SK-N-SH (cell line): ENCODE results near the gene CELSR2. TPM values are rescaled to one million over a fixed set of nuclear protein-coding genes. Genes with fewer than 3 reads are reported as not detected.

Experiments
- CTCF ChIA-PET: fragments of 300-600, 350-600 bp; formaldehyde crosslinking; extraction: SDS; loops from one replicate; lab custom pipeline; 2021; lab: Yijun Ruan, JAX
- POLR2A ChIA-PET: fragments of 350-600 bp; sonication (Branson Sonifier 250); formaldehyde crosslinking; extraction: SDS; loops from one replicate; lab custom pipeline; 2020; ENCODE audit warnings: antibody characterized with exemption, inconsistent platforms; lab: Yijun Ruan, JAX
- DNase-seq: peaks from one replicate; pipeline ENCODE4 v3.0.0; 2012
- H2AFZ ChIP-seq: fragments of 200-600 bp; sonication (generic); 2 replicates; pipeline ENCODE4 v1.8.1; 2016; ENCODE audit warnings: antibody characterized with exemption, mild to moderate bottlenecking, low read depth
- H3F3A ChIP-seq: fragments of 200-600 bp; sonication (generic); replicated peaks from 2 replicates; pipeline ENCODE3; 2016; ENCODE audit warnings: antibody characterized with exemption, mild to moderate bottlenecking; ENCODE audit not compliant: insufficient read depth
- H3K27ac ChIP-seq, 2 experiments: fragments of 200-500 bp in 1 of 2; fragments of 200-600 bp in 1 of 2; sonication (Bioruptor generic) in 1 of 2; sonication (generic), shearing (Covaris generic) in 1 of 2; 2 replicates each; pipeline versions ENCODE4 v1.5.1 to v1.6.1; 2014 to 2016; ENCODE audit warnings: low read depth in 2 of 2, inconsistent platforms in 1 of 2, low read length in 1 of 2, mild to moderate bottlenecking in 1 of 2, mixed read lengths in 1 of 2
- H3K27me3 ChIP-seq: fragments of 200-600 bp; sonication (generic), shearing (Covaris generic); 2 replicates; pipeline ENCODE4 v1.6.1; 2016; ENCODE audit warnings: mixed run types; ENCODE audit not compliant: insufficient read depth
- H3K36me3 ChIP-seq, 2 experiments: fragments of 200-500 bp in 1 of 2; fragments of 200-600 bp in 1 of 2; sonication (Bioruptor generic) in 1 of 2; sonication (generic) in 1 of 2; replicated peaks in 1 of 2; 2 replicates each; pipeline versions ENCODE3 to v1.5.1; 2014 to 2016; ENCODE audit warnings: low read length in 1 of 2, mild to moderate bottlenecking in 1 of 2; ENCODE audit not compliant: insufficient read depth in 2 of 2, control insufficient read depth in 1 of 2
- H3K4me1 ChIP-seq, 2 experiments: fragments of 200-500 bp in 1 of 2; fragments of 200-600 bp in 1 of 2; sonication (Bioruptor generic) in 1 of 2; sonication (generic), shearing (Covaris generic) in 1 of 2; 2 replicates each; pipeline versions ENCODE4 v1.5.1 to v1.6.1; 2014 to 2016; ENCODE audit warnings: low read depth in 1 of 2, low read length in 1 of 2, mixed run types in 1 of 2; ENCODE audit not compliant: insufficient read depth in 2 of 2, control insufficient read depth in 1 of 2
- H3K4me2 ChIP-seq: fragments of 200-600 bp; sonication (generic), shearing (Covaris generic); 2 replicates; pipeline ENCODE4 v1.6.1; 2017; ENCODE audit warnings: mixed run types
- H3K4me3 ChIP-seq, 2 experiments: fragments of 200-500 bp in 1 of 2; fragments of 200-600 bp in 1 of 2; sonication (Bioruptor generic) in 1 of 2; sonication (generic), shearing (Covaris generic) in 1 of 2; 2 replicates each; pipeline versions ENCODE4 v1.5.1 to v1.8.1; 2014 to 2016; ENCODE audit warnings: low read depth in 2 of 2, inconsistent platforms in 1 of 2, low read length in 1 of 2, mild to moderate bottlenecking in 1 of 2, mixed read lengths in 1 of 2, moderate library complexity in 1 of 2
- H3K79me2 ChIP-seq: fragments of 200-600 bp; sonication (generic); 2 replicates; pipeline ENCODE4 v1.8.1; 2017; ENCODE audit warnings: mild to moderate bottlenecking; ENCODE audit not compliant: insufficient read depth
- H3K9ac ChIP-seq: fragments of 200-600 bp; sonication (generic); 2 replicates; pipeline ENCODE4 v1.6.1; 2017; ENCODE audit warnings: mixed run types
- H3K9me2 ChIP-seq: fragments of 200-600 bp; sonication (generic); 2 replicates; pipeline ENCODE4 v1.6.1; 2017; ENCODE audit warnings: mixed run types
- H3K9me3 ChIP-seq: fragments of 200-600 bp; sonication (generic); 2 replicates; pipeline ENCODE4 v1.6.1; 2017; ENCODE audit warnings: mixed run types, mild to moderate bottlenecking, moderate library complexity
- H4K20me1 ChIP-seq: fragments of 200-600 bp; sonication (generic); 2 replicates; pipeline ENCODE4 v1.6.1; 2017; ENCODE audit warnings: mild to moderate bottlenecking, mixed run types; ENCODE audit not compliant: insufficient read depth
- FOXJ3 ChIP-seq: sonication (generic); formaldehyde crosslinking; IDR thresholded peaks from 2 replicates; pipeline ENCODE4 v1.5.1; 2020; ENCODE audit warnings: mild to moderate bottlenecking, missing genetic modification reagents
- GATA2 ChIP-seq: sonication (generic); formaldehyde crosslinking; IDR thresholded peaks from 2 replicates; pipeline ENCODE4 v1.5.0; 2020; ENCODE audit warnings: mild to moderate bottlenecking, missing genetic modification reagents
- MXI1 ChIP-seq: IDR thresholded peaks from 2 replicates; pipeline ENCODE4 v1.6.1; 2012; ENCODE audit warnings: mild to moderate bottlenecking, low read depth, low read length, improper control_type of control experiment
- NFIC ChIP-seq: IDR thresholded peaks from 2 replicates; pipeline ENCODE4 v1.4.0; 2012; ENCODE audit warnings: borderline replicate concordance
- RFX5 ChIP-seq: IDR thresholded peaks from 2 replicates; pipeline ENCODE4 v1.6.1; 2012; ENCODE audit warnings: mild to moderate bottlenecking, improper control_type of control experiment, low read length
- RXRA ChIP-seq: IDR thresholded peaks from 2 replicates; pipeline ENCODE4 v1.4.0; 2012; ENCODE audit warnings: low read depth, mild to moderate bottlenecking, borderline replicate concordance
- SIN3A ChIP-seq: IDR thresholded peaks from 2 replicates; pipeline ENCODE4 v1.6.1; 2012; ENCODE audit warnings: low read depth, mild to moderate bottlenecking, low read length, moderate library complexity, borderline replicate concordance
- SMC3 ChIP-seq: IDR thresholded peaks from 2 replicates; pipeline ENCODE4 v1.6.1; 2012; ENCODE audit warnings: low read depth, low read length, improper control_type of control experiment
- TEAD4 ChIP-seq: IDR thresholded peaks from 2 replicates; pipeline ENCODE4 v1.4.0; 2012; ENCODE audit warnings: mild to moderate bottlenecking, borderline replicate concordance; ENCODE audit not compliant: insufficient read depth
- WGBS: methylation state at CpG from one replicate; pipeline ENCODE4 v1.1.6; 2017; ENCODE audit warnings: low lambda C conversion rate; 5-methylcytosine and 5-hydroxymethylcytosine counted together
- polyA plus RNA-seq, 3 experiments: library from polyadenylated mRNA; depleted of rRNA; stranded (reverse); fragments of >200 nt; gene quantifications; 2 replicates each; pipeline ENCODE4 v1.2.3, GENCODE V29; 2012

CELSR2 gene
- polyA plus RNA-seq, 1 of the 3 experiments (the other 2 are of a cell fraction): 3.5 TPM

GRCh38 chr1:109248444-109248796, 919 bp upstream of the CELSR2 start:
- Histone ChIP-seq H3F3A (no peaks in the 10 kb centered on the region), H3K36me3 (no peaks in the 10 kb centered on the region), H3K9me3 (no peaks in the 10 kb centered on the region), H3K9ac (no peak overlapping the region), H3K27ac (no peak overlapping the region), H3K4me2 (no peak overlapping the region), H4K20me1 (no peaks in the 10 kb centered on the region), H3K9me2 (no peaks in the 10 kb centered on the region), H2AFZ (no peak overlapping the region), H3K79me2 (no peaks in the 10 kb centered on the region), H3K4me3 (no peak overlapping the region), H3K4me1 (peaks cover 0 to 25% of the 10 kb centered on the region in 2 experiments; a peak in 1 of 4 replicates), H3K27me3 (no peaks in the 10 kb centered on the region)
- WGBS: 98% methylated on average over 7 of the region's 7 CpGs
- no peak for TF ChIP-seq GATA2 (CRISPR knock-in tag)
- no peak for TF ChIP-seq MXI1
- TF ChIP-seq FOXJ3 (CRISPR knock-in tag): no peak
- no peak for TF ChIP-seq SMC3
- TF ChIP-seq TEAD4: no peak
- TF ChIP-seq NFIC: no peak
- no peak for TF ChIP-seq RXRA
- no peak for DNase-seq
- ChIA-PET CTCF (interaction anchor here (0.7 to 3.7 kb wide), 9 partner anchors 8 to 148 kb away, joined by 3 to 20 read pairs (median 4); partner anchors contain the start of gene PSRC1), POLR2A (interaction anchor here (2.9 kb wide), 1 partner anchor 9 kb away, joined by 20 read pairs; no protein-coding TSS in a partner anchor)

GRCh38 chr1:109249654-109250401, 489 bp downstream of the CELSR2 start:
- no peaks in the 10 kb centered on the region for H3K79me2 ChIP-seq
- H3K27me3 ChIP-seq: no peaks in the 10 kb centered on the region
- no peak overlapping the region for H3K9ac ChIP-seq
- no peaks in the 10 kb centered on the region for H4K20me1 ChIP-seq
- H3K9me3 ChIP-seq: no peaks in the 10 kb centered on the region
- H3K9me2 ChIP-seq: no peaks in the 10 kb centered on the region
- H3K4me3 ChIP-seq: peak overlapping the region; percentile 58 to 70
- ChIA-PET POLR2A (interaction anchor here (1.1 to 2.9 kb wide), 4 partner anchors 10 to 150 kb away, joined by 3 to 20 read pairs (median 4); partner anchors contain the start of genes PSRC1 and SORT1), CTCF (interaction anchor here (0.6 to 3.7 kb wide), 9 partner anchors 10 to 244 kb away, joined by 3 to 20 read pairs (median 4); partner anchors contain the start of gene PSRC1)
- H2AFZ ChIP-seq: peak overlapping the region; percentile 63; the same call in 1 of the 2 replicates
- peak; percentile 83 for DNase-seq
- H3K36me3 ChIP-seq: no peaks in the 10 kb centered on the region
- no peaks in the 10 kb centered on the region for H3F3A ChIP-seq
- peak overlapping the region; percentile 70 for H3K4me2 ChIP-seq
- H3K27ac ChIP-seq: peak overlapping the region in 1 of 2 experiments; percentile 62; a peak in 1 of 4 replicates
- peaks cover 0 to 39% of the 10 kb centered on the region in 2 experiments; a peak in 1 of 4 replicates for H3K4me1 ChIP-seq
- TF ChIP-seq RFX5 (no peak), SIN3A (no peak)
- WGBS: 3% methylated on average over 6 of the region's 80 CpGs
